GM12878 (cell line): ENCODE data around the gene STK16. TPM values are rescaled to one million over a fixed set of nuclear protein-coding genes. Genes with fewer than 3 reads are reported as not detected.

ENCODE experiments used
- CHD4 ChIP-seq: fragments of 200-600 bp; sonication (generic); IDR thresholded peaks from 2 replicates; pipeline ENCODE4 v1.6.1; 2016; ENCODE audit warnings: mild to moderate bottlenecking
- CREB1 ChIP-seq: IDR thresholded peaks from 2 replicates; pipeline ENCODE4 v1.6.1; 2012; ENCODE audit warnings: low read depth, mild to moderate bottlenecking, inconsistent platforms
- DPF2 ChIP-seq: fragments of 450-650 bp; IDR thresholded peaks from 2 replicates; pipeline ENCODE4 v1.6.1; 2017; ENCODE audit warnings: mild to moderate bottlenecking
- E2F8 ChIP-seq: fragments of 450-650 bp; IDR thresholded peaks from 2 replicates; pipeline ENCODE4 v1.6.1; 2018; ENCODE audit warnings: mild to moderate bottlenecking, low read depth, moderate library complexity; ENCODE audit not compliant: partially characterized antibody
- EP300 ChIP-seq, 2 experiments: fragments of 150-350 bp in 1 of 2; IDR thresholded peaks; 2 replicates each; pipeline ENCODE4 v1.6.1; 2011 to 2012; ENCODE audit warnings: low read depth in 2 of 2, low read length in 2 of 2, borderline replicate concordance in 1 of 2, improper control_type of control experiment in 1 of 2, inconsistent platforms in 1 of 2; ENCODE audit not compliant: control insufficient read depth in 1 of 2
- FOXK2 ChIP-seq: fragments of 450-650 bp; IDR thresholded peaks from 2 replicates; pipeline ENCODE4 v1.6.1; 2017; ENCODE audit warnings: mild to moderate bottlenecking, moderate library complexity
- IKZF2 ChIP-seq, 2 experiments: fragments of 450-650 bp; IDR thresholded peaks; 2 replicates each; pipeline ENCODE4 v1.6.1; 2017; ENCODE audit warnings: mild to moderate bottlenecking in 2 of 2, moderate library complexity in 2 of 2
- JUND ChIP-seq: IDR thresholded peaks from 2 replicates; pipeline ENCODE4 v1.6.1; 2012; ENCODE audit warnings: low read depth, mild to moderate bottlenecking, low read length, improper control_type of control experiment, moderate library complexity
- MLLT1 ChIP-seq: fragments of 450-650 bp; IDR thresholded peaks from 2 replicates; pipeline ENCODE4 v1.6.1; 2016; ENCODE audit warnings: mild to moderate bottlenecking
- NKRF ChIP-seq: fragments of 450-650 bp; conservative IDR thresholded peaks from 2 replicates; pipeline ENCODE4 v1.6.1; 2017; ENCODE audit warnings: mild to moderate bottlenecking, moderate library complexity
- RAD21 ChIP-seq: IDR thresholded peaks from 2 replicates; pipeline ENCODE4 v1.6.1; 2011; ENCODE audit warnings: mild to moderate bottlenecking, low read depth, low read length, moderate library complexity; ENCODE audit not compliant: insufficient read depth
- RELB ChIP-seq: fragments of 450-650 bp; IDR thresholded peaks from 2 replicates; pipeline ENCODE4 v1.6.1; 2017; ENCODE audit warnings: low read depth, mild to moderate bottlenecking, moderate library complexity
- RUNX3 ChIP-seq: IDR thresholded peaks from 2 replicates; pipeline ENCODE4 v1.6.1; 2012; ENCODE audit warnings: low read length, inconsistent platforms
- SIX5 ChIP-seq: IDR thresholded peaks from 2 replicates; pipeline ENCODE4 v1.6.1; 2011; ENCODE audit warnings: mild to moderate bottlenecking, low read depth, low read length, moderate library complexity; ENCODE audit not compliant: severe bottlenecking
- SMAD1 ChIP-seq: fragments of 450-650 bp; IDR thresholded peaks from 2 replicates; pipeline ENCODE4 v1.6.1; 2018; ENCODE audit warnings: mild to moderate bottlenecking, low read depth; ENCODE audit not compliant: partially characterized antibody
- SMC3 ChIP-seq: IDR thresholded peaks from 2 replicates; pipeline ENCODE4 v1.6.1; 2011; ENCODE audit warnings: low read length, improper control_type of control experiment, borderline replicate concordance
- SRF ChIP-seq, 2 experiments: IDR thresholded peaks; 2 replicates each; pipeline ENCODE4 v1.6.1; 2011; ENCODE audit warnings: low read depth in 2 of 2, low read length in 2 of 2, mild to moderate bottlenecking in 1 of 2, moderate library complexity in 1 of 2
- SUZ12 ChIP-seq: fragments of 200-600 bp; sonication (generic); IDR thresholded peaks from one replicate; pipeline ENCODE4 v1.6.1; 2018; ENCODE audit warnings: antibody characterized with exemption, mild to moderate bottlenecking; ENCODE audit not compliant: unreplicated experiment
- TCF3 ChIP-seq: IDR thresholded peaks from 2 replicates; pipeline ENCODE4 v1.6.1; 2012; ENCODE audit warnings: low read depth, mild to moderate bottlenecking, low read length, borderline replicate concordance; ENCODE audit not compliant: insufficient read depth
- USF2 ChIP-seq: IDR thresholded peaks from 2 replicates; pipeline ENCODE4 v1.6.1; 2011; ENCODE audit warnings: low read depth, low read length, improper control_type of control experiment, borderline replicate concordance
- polyA plus RNA-seq, 11 experiments: library from polyadenylated mRNA; depleted of rRNA in 4 of 11; unstranded in 6 of 11; stranded (reverse) in 5 of 11; fragments of >200 nt; fragmentation: Nextera tagmentation in 4 of 11; fragmentation: Illumina TruSeq in 1 of 11; extraction: Ambion mirVana in 4 of 11; extraction: Trizol in 1 of 11; gene quantifications; 1 replicate in 1 of 11; 2 replicates in 10 of 11; pipeline versions ENCODE4 v1.2.1 to v1.2.3, GENCODE V29; 2011 to 2016; ENCODE audit warnings: inconsistent platforms in 2 of 11, missing spikeins in 2 of 11, low read depth in 1 of 11
- total RNA-seq, 4 experiments: library from RNA; depleted of rRNA in 3 of 4; stranded (reverse); fragments of >200 nt in 3 of 4; fragmentation: Illumina TruSeq in 1 of 4; extraction: Trizol in 1 of 4; gene quantifications; 2 replicates each; pipeline versions ENCODE4 v1.2.1 to v1.2.3, GENCODE V29; 2013 to 2021

STK16 gene
- total and polyA plus RNA-seq, 10 of the 15 experiments (the other 5 are each of a cell fraction or from before 2014, with no cell fraction given), result 4.3 to 50.1 (median 17.9) TPM

GRCh38 chr2:219206328-219207133 lies 38.7 kb upstream of the STK16 start, which contains the start of gene ZFAND2B (continued):
- TF ChIP-seq NKRF, result peak; percentile 63
- TF ChIP-seq IKZF2 (IDR thresholded peaks at IDR 0.05), result no peak; a peak in 2 of 4 replicates
- TF ChIP-seq DPF2, result peak; percentile 65; the same call in 1 of the 2 replicates
- TF ChIP-seq SMAD1, result peak; percentile 77
- TF ChIP-seq RELB, result peak; percentile 60
- TF ChIP-seq SRF (IDR thresholded peaks at IDR 0.05; ENCODE audit: low read depth in 2 of 2, low read length in 2 of 2), result peak; percentile 71 to 86
- no peak for TF ChIP-seq EP300 (IDR thresholded peaks at IDR 0.05; ENCODE audit: borderline replicate concordance in 1 of 2, control insufficient read depth in 1 of 2, low read depth in 2 of 2, low read length in 2 of 2)
- no peak for TF ChIP-seq CHD4
- TF ChIP-seq MLLT1, result peak; percentile 71
- TF ChIP-seq USF2, result no peak
- TF ChIP-seq RAD21, result no peak
- peak; percentile 45; the same call in 1 of the 2 replicates for TF ChIP-seq FOXK2
- TF ChIP-seq SMC3, result no peak
- no peak for TF ChIP-seq E2F8
- TF ChIP-seq CREB1, result peak; percentile 83
- 0 out of 2 replicates have a peak, but pooled peaks have one; percentile 24 for TF ChIP-seq RUNX3
- TF ChIP-seq SIX5, result no peak
- TF ChIP-seq TCF3, result no peak
- TF ChIP-seq JUND, result peak; percentile 68; the same call in 1 of the 2 replicates
- TF ChIP-seq SUZ12, result no peak
